Adipose tissue (tissue), 3 donors: ENCODE measurements around the gene BDKRB1. TPM values are rescaled to one million over a fixed set of nuclear protein-coding genes. Genes with fewer than 3 reads are reported as not detected.

Experiments
- H3K27ac ChIP-seq: one replicate; pipeline ENCODE4 v1.5.1; 2013; ENCODE audit warnings: low read depth, low read length
- WGBS, 3 donors: extraction: QIAGEN DNeasy Blood & Tissue Kit; methylation state at CpG; one replicate each; pipeline ENCODE4 v1.1.7; 2013; 5-methylcytosine and 5-hydroxymethylcytosine counted together
- polyA plus RNA-seq, 3 donors: library from polyadenylated mRNA; stranded (reverse); fragments of 200-250 nt; gene quantifications; one replicate each; pipeline ENCODE4 v1.2.3, GENCODE V29; 2013
- donor health status: healthy with polysubstance abuse.
- donor health status: Bipolar disorder and iron deficiency.
- donor health status: healthy.

BDKRB1 gene
- polyA plus RNA-seq, 3 donors = 1.2 to 18.1 (median 4.4) TPM

GRCh38 chr14:96303981-96304380 lies 48.0 kb downstream of the BDKRB1 start:
- H3K27ac ChIP-seq = no peak overlapping the region
- WGBS, 3 donors = 90 to 98% (median 93%) methylated on average over 3 of the region's 3 CpGs

- WGBS, 3 donors = 84 to 88% (median 85%) methylated on average over 9 of the region's 9 CpGs
These were observed 48.9 kb downstream of the BDKRB1 start for GRCh38 chr14:96304956-96305355.

GRCh38 chr14:96307434-96307833 lies 51.4 kb downstream of the BDKRB1 start:
- H3K27ac ChIP-seq = no peak overlapping the region
- 80 to 91% (median 81%) methylated on average over 4 of the region's 4 CpGs for WGBS, 3 donors

More at GRCh38 chr14:96304956-96305355, 48.9 kb downstream of the BDKRB1 start:
- no peak overlapping the region for H3K27ac ChIP-seq

DNA sequence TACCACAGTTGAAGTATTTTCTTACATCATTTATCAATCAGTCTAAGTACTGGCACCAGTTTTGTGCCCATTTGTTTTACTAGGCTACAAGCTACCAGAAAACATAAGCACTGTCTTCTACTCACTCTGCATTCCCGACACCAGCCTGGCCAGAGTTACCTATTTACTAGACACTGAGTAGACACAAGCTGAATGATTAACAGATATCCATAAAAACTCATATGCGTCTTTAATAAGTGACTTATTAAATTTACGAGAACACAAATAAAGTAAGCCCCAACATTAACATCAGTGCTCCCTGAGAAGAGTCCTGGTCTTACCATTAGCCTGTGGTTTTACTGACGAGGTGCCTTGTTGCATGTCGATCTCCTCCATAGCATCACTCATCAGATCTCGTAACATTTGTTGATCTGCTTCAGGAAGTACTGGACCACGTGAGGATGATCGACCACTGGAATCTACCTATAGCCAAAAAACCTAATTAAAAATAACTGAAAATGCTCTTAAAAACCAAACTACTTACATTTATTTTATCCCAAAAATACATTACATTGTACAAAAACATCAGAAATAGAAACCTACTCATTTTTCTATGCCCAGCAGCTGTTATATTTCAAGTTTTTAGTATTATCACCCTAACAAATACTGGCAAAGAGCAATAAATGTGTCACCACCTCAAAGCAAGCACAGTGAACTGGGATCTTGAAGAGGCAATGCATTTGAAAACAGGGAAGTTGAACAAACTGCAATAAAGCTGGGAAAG lies 53.3 kb downstream of the BDKRB1 start:
- WGBS, 3 donors = 46 to 94% (median 88%) methylated on average over 8 of the region's 8 CpGs
- H3K27ac ChIP-seq = no peak overlapping the region

DNA sequence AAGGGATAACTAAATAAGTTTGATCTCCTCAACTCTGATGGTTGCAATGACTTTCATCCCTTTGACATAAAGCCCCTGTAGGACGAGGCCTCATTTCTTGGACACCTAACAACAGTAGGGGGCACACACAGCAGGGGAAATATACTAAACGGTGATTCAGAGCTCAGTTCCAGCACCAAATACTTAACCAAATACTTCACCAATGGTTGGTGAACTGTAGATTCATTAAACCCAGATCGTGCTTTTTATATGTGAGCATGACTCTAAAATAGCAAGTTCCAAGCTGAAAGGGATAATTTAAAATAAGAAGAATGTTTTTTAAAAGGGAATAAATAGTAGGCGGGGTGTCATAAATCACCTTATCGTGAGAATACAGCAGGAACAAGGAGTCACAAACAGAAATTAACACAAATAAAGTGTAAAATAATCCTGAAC lies 53.9 kb downstream of the BDKRB1 start:
- 55 to 81% (median 70%) methylated on average over 5 of the region's 5 CpGs for WGBS, 3 donors
- H3K27ac ChIP-seq = no peak overlapping the region

GRCh38 chr14:96310906-96311305 lies 54.9 kb downstream of the BDKRB1 start:
- no peak overlapping the region for H3K27ac ChIP-seq
- WGBS, 3 donors = 81 to 92% (median 90%) methylated on average over 6 of the region's 6 CpGs

Other genes starting within 250 kb of the BDKRB1 start
- 1 to 10 TPM; 1.4 to 6.9 (median 2.1) TPM for gene C14orf132, start 216.8 kb upstream of the BDKRB1 start, polyA plus RNA-seq
- 10 to 100 TPM in 1 of 3 donors, 1 to 10 TPM in 2; 4.2 to 22.6 (median 9.4) TPM for gene BDKRB2, start 51.4 kb upstream of the BDKRB1 start, polyA plus RNA-seq
- gene ATG2B, start 107.1 kb downstream of the BDKRB1 start, polyA plus RNA-seq = 1 to 10 TPM; 3.5 to 5.2 (median 4.4) TPM
- gene GSKIP, start 107.3 kb downstream of the BDKRB1 start, polyA plus RNA-seq = 10 to 100 TPM in 2 of 3 donors, 1 to 10 TPM in 1; 6.2 to 17.3 (median 13.4) TPM
- 1 to 10 TPM in 2 of 3 donors, under 1 TPM in 1; 0.28 to 2.4 (median 1.1) TPM for gene AK7, start 135.9 kb downstream of the BDKRB1 start, polyA plus RNA-seq
- gene PAPOLA, start 246.2 kb downstream of the BDKRB1 start, polyA plus RNA-seq = 10 to 100 TPM; 40.1 to 70.7 (median 45.3) TPM